ENCODE measurements around the gene HNRNPR.
"Not testable (repeated sequence)": the region's sequence is repeated elsewhere in the genome, so short reads cannot be mapped to it uniquely, and the experiment has no call there.

HNRNPR gene

DNA sequence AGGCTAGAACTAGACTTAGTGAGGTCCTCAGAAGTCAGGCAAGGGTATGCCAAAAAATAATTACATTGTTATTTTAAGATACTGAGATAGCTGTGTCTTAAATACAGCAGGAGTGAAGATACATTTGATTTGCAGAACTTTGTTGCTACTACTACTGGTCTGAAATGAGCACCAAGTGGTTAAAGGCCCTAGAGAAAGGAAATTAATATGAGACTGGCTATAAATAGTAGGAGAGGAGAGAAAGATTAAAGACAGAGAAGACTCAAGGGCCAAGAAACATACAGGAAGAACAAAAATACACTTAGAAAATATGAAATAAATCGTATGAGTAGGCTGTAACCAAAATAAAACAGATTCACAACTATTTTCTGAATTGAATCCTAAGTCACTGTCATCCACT lies 21.3 kb downstream of the HNRNPR start:
- no peak for DNase-seq

GRCh38 chr1:23310280-23310679 lies 33.8 kb downstream of the HNRNPR start:
- DNase-seq: not testable (repeated sequence)

DNA sequence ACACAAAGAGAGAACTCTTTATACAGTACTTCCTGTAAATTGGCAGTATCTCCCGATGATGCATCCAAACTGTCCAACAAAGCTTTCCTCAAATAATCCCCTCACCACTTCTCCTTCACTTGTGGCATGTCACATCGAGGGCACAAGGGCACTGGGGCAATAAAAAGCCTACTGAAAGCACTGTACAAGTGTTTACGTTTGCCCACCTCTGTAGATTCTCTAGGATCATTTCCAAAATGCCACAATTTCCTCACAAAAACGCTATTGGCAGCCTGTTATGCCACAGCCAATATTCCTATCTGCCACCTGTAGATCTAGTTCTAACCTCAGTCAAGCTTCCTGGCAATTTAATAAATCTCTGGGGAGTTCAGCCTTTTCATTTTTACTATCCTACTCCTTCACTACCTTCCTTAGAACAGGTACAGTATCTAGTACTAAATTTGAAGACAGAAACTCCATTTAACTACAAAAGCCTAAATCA lies 39.9 kb downstream of the HNRNPR start:
- DNase-seq: no peak

GRCh38 chr1:23303524-23303923 lies 40.6 kb downstream of the HNRNPR start:
- no peak for DNase-seq

GRCh38 chr1:23296931-23297330 lies 47.2 kb downstream of the HNRNPR start:
- no peak for DNase-seq

DNA sequence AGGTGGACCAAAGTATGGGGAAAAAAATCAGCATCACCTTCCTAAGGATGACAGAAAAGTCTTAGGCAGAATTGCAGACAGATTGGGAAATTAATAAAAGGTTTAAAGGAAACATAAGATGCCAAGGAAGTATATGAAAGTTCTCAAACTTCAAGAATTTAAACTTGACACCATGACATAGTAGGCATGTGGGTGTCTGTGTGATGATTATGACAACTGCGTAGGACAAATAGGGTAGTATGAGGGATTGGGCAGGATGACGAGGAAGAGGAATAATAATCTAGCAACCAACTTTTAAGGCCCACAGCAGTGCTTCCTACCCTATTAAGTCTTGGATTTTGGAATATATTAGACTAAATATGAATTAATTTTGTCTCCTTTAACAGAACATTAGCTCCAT lies 52.4 kb downstream of the HNRNPR start:
- DNase-seq: no peak

GRCh38 chr1:23290836-23291565 lies 53.1 kb downstream of the HNRNPR start:
- no peak for DNase-seq

DNA sequence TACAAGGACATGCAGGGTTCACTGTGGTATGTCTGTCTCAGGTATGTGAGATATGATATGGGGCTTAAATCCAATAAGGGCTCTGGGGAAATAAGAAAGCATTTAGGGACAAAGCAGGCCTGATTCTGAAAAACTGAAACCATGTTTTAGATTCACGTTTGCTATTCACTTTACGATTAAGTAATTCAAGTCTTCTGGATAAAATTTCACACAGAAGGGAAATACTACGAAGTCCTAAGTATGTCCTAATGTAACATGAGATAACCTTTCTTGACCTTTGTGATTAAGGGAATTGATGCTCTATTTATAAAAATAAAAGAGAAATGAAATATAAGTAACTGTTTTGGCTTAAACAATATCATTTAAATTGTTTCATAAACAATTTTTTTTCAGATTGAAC lies 55.4 kb downstream of the HNRNPR start:
- no peak for DNase-seq

GRCh38 chr1:23288201-23288600 lies 55.9 kb downstream of the HNRNPR start:
- no peak for DNase-seq

DNA sequence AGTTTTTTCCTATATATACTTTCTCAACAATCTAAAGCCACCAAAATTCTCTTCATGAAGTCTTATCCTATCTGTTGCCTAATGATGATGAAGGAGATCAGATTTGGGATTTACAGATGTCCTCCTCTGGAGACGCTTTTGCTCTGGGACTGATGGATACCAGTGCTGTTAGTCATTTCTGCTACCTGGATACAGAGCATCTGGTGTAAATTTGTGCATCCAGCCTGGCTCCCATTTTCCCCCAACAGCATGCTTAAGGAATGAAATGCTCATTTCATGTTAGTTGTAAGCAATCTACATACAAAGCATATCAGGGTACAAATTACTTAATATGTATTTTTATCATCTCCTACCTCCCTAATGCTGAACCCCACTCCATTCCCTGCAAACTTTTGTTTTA lies 57.7 kb downstream of the HNRNPR start:
- DNase-seq: no peak

DNA sequence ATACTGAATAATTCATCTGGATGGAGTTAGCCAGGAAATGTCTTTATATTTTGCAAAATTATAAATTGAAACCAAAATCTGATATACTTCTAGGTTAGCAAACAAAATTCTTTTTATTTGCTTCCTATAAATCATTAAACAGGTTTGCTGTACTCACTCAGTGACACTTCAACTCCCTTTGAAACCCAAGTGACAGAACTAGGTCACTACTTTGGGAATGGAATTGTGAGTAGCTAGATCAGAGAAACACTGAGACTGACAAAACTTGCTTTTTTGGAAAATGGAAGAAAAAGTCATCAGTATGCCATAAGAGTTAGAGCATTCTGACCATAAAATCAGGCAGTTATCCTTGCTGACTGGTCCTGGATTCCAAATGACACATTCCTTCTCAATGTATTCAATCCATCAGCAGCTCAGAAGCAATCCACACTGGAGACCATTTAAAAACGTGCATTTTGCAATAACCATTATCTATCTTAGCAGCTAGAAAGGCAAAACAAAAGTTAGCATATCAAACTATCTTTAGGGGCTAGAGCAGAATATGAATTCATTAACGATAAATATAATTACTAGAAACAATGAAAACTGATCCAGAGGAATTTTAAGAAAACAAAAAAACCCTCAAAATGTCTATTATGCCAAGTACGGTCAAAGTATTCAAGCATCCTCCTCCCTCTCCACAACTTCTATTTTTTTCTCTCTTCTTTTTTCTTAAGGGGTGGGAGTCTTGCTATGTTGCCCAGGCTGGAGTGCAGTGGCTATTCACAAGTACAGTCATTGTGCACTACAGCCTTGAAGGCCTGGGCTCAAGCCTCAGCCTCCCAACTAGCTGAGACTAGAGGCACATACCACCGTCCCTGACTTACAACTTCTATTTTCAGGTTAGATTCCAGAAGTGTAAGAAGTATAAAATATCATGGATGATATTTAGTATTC lies 60.1 kb downstream of the HNRNPR start:
- DNase-seq: no peak

DNA sequence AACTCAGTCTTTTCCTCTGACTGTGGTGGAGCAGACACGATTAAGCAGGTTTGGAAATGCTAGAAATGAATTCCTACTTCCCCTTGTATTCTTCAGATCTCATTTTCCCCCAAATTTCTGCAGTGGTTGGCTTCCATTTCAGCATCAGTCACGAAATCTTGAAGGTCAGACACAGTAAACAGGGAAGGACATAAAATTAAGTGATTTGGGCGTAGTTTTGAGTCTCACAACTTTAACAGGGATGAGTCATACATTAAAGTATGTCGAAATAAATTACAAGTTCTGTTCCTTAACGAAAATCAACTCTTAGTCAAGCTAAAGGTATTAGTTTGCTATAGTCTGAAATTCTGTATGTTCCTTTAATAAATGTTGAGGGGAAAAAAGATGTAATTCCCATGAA lies 61.1 kb downstream of the HNRNPR start:
- no peak for DNase-seq

DNA sequence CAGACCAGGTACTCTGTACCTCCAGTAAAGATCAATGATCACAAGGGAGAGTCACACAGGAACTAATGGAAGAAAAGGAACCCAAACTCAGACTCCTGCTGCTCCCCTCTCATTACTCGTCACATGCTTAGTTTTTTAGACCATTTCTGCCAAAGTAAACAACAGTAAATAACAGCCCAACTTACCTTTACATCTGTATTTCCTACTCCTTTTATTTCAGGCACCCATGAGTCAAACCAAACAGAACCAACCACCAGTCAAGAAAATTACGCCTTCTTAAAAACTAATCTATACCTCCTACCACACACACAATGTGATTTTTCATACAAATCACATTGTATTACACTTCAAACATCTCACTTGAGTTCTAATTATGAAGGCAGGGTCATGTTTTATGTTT lies 65.4 kb downstream of the HNRNPR start:
- DNase-seq: no peak

DNA sequence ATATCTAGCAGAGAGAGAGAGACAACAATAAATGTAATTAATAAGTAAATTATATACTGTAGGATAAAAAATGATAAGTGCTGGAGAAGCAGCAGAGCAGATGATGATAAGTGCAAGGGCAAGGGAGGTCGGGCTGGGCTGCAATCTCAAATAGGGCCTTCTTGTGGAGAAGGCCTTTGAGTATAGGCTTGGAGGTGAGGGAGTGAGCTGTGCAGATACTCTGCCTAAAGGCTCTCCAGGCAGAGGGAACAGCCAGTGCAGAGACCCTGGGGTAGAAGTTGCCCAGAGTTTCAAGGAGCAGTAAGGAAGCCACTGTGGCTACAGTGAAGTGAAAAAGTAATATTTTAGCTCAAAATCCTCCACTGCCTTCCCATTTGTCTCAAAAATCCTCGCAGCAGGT lies 67.6 kb downstream of the HNRNPR start:
- no peak for DNase-seq

DNA sequence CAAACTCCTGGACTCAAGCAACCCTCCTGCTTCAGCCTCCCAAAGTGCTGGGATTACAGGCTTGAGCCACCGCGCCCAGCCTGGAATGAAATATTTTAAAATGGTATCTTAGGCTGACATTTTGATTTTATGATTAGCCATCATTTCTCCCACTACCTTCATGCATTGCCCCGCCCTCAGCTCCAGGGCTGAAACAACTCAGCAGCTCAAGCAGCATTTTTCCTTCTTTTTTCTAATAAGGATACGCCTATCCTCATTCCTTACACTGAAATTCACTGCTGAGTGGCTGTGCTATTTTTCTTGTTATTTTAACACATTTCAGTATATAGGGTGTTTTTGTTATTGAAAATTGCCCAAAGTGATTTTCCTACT lies 70.0 kb downstream of the HNRNPR start:
- DNase-seq: no peak

DNA sequence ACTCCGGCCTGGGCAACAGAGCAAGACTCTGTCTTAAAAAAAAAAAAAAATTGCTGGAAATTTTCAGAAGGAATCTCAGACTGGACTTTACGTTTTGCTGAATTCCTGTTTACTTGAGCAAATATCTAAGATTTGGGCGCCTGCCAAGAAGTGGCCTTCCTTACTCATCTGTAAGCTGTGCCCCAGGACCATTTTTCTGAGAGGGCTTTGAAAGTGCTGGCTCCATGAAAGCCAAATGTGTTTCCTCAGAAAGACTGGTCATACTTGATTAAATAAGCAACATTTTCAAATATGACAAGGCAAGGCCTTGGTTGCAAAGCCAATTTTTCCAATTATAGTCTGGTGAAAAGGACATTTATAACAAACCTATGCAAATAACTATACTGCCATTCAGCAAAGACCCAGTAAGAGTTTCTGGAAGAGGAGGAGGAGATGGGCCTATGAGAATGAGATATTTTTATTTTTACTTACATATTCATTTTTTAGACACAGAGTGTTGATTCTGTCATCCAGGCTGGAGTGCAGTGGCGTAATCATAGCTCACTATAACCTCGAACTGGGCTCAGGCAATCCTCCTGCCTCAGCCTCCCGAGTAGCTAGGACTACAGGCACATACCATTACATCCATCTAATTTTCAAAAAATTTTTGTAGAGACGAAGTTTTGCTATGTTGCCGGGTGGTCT lies 70.5 kb downstream of the HNRNPR start:
- DNase-seq: no peak

DNA sequence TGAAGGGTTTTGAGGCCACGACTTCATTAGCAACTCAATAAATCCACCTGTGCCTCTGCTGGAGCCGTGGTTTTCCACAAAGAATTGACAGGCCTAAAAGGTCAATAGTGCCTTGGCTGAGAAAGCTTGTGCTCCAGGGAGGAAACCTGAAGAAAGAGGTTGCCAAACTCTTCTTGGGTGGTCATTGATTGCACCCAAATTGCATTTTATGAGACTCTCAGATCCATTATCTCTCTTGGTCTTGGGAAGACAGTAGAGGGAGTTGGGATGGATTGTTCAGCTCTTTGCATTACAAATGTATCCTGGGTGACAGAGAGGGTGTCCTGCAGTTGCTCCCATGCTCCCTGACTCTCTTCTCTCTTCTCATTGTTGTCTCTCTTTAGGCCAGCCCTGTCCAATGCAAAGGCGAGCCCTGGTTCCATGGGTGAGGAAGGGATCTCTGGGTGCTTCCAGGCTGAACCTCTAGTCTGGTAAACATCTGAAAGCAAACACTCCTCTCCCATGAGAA lies 80.7 kb downstream of the HNRNPR start:
- DNase-seq: no peak

GRCh38 chr1:23258082-23258481 lies 86.0 kb downstream of the HNRNPR start:
- not testable (repeated sequence) for DNase-seq

GRCh38 chr1:23257371-23257770 lies 86.7 kb downstream of the HNRNPR start:
- not testable (repeated sequence) for DNase-seq
